ENCODE measurements around the gene ADCK1. TPM values are rescaled to one million over a fixed set of nuclear protein-coding genes. Genes with fewer than 3 reads are reported as not detected.

ADCK1 gene
- polyA plus RNA-seq, 1 experiment: 7.3 TPM

DNA sequence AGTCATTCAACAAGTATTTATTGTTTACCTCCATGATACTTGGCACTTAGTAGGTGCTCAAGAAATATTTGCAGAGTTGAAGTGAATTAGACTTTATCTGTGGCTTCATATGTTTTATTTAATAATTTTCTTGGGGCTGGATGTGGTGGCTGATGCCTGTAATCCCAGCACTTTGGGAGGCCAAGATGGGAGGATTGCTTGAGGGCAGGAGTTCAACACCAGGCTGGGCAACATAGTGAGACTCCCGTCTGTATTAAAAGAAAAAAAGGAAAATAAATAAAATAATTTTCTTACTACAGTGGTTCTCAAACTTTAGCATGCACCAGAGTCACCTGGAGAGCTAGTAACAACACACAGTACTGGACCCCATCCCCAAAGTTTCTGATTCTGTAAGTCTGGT, 905 bp downstream of the ADCK1 start:
- TF ChIP-seq, protein P1, sequence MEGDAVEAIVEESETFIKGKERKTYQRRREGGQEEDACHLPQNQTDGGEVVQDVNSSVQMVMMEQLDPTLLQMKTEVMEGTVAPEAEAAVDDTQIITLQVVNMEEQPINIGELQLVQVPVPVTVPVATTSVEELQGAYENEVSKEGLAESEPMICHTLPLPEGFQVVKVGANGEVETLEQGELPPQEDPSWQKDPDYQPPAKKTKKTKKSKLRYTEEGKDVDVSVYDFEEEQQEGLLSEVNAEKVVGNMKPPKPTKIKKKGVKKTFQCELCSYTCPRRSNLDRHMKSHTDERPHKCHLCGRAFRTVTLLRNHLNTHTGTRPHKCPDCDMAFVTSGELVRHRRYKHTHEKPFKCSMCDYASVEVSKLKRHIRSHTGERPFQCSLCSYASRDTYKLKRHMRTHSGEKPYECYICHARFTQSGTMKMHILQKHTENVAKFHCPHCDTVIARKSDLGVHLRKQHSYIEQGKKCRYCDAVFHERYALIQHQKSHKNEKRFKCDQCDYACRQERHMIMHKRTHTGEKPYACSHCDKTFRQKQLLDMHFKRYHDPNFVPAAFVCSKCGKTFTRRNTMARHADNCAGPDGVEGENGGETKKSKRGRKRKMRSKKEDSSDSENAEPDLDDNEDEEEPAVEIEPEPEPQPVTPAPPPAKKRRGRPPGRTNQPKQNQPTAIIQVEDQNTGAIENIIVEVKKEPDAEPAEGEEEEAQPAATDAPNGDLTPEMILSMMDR (IDR thresholded peaks at IDR 0.05; ENCODE audit: insufficient read depth, low read depth, low read length): no peak
- peak overlapping the region; percentile 60 for H3K4me3 ChIP-seq (ENCODE audit: low read depth, low read length)
- no peaks in the 10 kb centered on the region for H3K27me3 ChIP-seq (ENCODE audit: control insufficient read depth, insufficient read depth, low read length)
- ChIA-PET POLR2A (no interaction called here), CTCF (interaction anchor here (1.1 to 1.2 kb wide), 5 partner anchors 12 to 37 kb away, joined by 3 read pairs; no protein-coding TSS in a partner anchor)
- DNase-seq (ENCODE audit: low read depth): no peak
- H3K36me3 ChIP-seq (ENCODE audit: control insufficient read depth, insufficient read depth, low read length): no peaks in the 10 kb centered on the region

DNA sequence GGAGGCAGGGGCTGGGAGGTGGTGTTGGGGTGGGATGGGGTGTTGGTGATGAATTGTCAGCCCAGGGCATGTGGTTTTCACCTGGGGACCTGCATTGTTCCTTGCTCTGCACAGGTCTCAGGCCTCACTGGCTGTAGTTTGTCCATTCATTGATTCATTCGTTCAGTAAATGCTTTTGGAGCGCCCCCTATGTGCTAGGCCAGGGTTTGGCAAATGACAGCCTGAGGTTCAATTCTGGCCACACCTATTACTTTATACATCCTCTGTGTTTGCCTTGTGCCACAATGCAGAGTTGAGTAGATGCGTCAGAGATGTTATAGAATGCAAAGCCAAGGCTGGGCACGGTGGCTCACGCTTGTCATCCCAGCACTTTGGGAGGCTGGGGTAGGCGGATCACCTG, 4.7 kb downstream of the ADCK1 start:
- no peak for DNase-seq (ENCODE audit: low read depth)
- TF ChIP-seq, protein P1 (IDR thresholded peaks at IDR 0.05; ENCODE audit: insufficient read depth, low read depth, low read length): no peak
- H3K36me3 ChIP-seq (ENCODE audit: control insufficient read depth, insufficient read depth, low read length): no peaks in the 10 kb centered on the region
- no peak overlapping the region for H3K4me3 ChIP-seq (ENCODE audit: low read depth, low read length)
- ChIA-PET CTCF (interaction anchor here (1.0 kb wide), 1 partner anchor 15 kb away, joined by 3 read pairs; no protein-coding TSS in a partner anchor), POLR2A (no interaction called here)
- H3K27me3 ChIP-seq (ENCODE audit: control insufficient read depth, insufficient read depth, low read length): no peaks in the 10 kb centered on the region

DNA sequence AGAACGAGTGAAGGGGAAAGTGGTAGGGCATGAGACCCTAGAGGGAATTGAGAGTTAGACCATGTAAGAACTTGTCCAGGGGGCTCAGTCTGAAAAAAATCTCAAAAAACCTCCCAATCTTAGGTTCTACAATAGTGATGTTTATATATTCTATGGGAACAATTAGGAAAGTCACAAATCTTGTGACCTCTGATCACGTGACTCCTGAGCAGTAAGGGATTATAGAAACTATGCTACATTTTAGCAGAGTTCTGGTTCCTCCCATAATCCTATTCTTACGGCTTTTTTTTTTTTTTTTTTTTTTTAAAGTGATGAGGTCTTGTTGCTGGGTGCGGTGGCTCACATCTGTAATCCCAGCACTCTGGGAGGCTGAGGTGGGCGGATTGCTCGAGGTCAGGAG, 5.8 kb downstream of the ADCK1 start:
- Histone ChIP-seq H3K4me3 (ENCODE audit: low read depth, low read length) (no peak overlapping the region), H3K27me3 (ENCODE audit: control insufficient read depth, insufficient read depth, low read length) (no peaks in the 10 kb centered on the region), H3K36me3 (ENCODE audit: control insufficient read depth, insufficient read depth, low read length) (no peaks in the 10 kb centered on the region)
- no peak for DNase-seq (ENCODE audit: low read depth)
- TF ChIP-seq, protein P1 (IDR thresholded peaks at IDR 0.05; ENCODE audit: insufficient read depth, low read depth, low read length): no peak
- CTCF ChIA-PET: interaction anchor here (0.7 kb wide), 1 partner anchor 10 kb away, joined by 3 read pairs; no protein-coding TSS in a partner anchor
- POLR2A ChIA-PET: no interaction called here

DNA sequence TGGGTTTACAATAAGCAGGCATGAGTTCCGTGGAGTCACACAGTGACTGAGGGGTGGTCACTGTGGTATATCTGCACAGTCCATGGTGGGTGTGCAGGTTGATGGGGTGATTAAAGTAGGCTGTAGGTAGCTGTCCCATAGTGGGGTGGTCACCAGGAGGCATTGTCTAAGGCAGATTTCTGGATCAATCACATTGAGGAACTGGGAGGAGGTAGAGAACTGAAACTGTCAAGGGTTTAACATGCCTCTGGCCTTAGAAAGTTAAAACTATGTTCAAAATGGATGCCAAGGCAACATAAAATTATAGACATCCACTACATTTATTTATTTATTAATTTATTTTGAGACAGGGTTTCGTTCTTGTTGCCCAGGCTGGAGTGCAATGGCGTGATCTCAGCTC, 8.3 kb downstream of the ADCK1 start:
- no peaks in the 10 kb centered on the region for H3K27me3 ChIP-seq (ENCODE audit: control insufficient read depth, insufficient read depth, low read length)
- DNase-seq (ENCODE audit: low read depth): no peak
- no peak overlapping the region for H3K4me3 ChIP-seq (ENCODE audit: low read depth, low read length)
- ChIA-PET CTCF (no interaction called here), POLR2A (no interaction called here)
- H3K36me3 ChIP-seq (ENCODE audit: control insufficient read depth, insufficient read depth, low read length): no peaks in the 10 kb centered on the region
- TF ChIP-seq, protein P1 (IDR thresholded peaks at IDR 0.05; ENCODE audit: insufficient read depth, low read depth, low read length): no peak

DNA sequence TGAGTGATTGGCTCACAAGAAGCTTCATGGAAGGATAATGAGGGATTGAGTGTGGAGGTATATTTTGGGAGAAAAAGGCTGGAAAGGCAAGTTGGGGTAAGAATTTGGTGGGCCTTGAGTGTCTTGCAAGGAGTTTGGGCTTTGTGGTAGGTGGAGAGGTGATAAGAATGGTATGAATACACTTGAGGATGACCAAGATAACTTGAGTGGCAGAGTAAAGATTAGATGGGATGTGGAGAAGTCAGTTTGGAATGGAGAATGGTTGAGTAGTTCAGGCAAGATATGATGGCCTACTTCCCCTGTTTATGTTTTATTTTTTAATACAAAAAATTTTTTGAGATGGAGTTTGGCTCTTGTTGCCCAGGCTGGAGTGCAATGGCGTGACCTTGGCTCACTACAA, 9.1 kb downstream of the ADCK1 start:
- no peak overlapping the region for H3K4me3 ChIP-seq (ENCODE audit: low read depth, low read length)
- no peaks in the 10 kb centered on the region for H3K27me3 ChIP-seq (ENCODE audit: control insufficient read depth, insufficient read depth, low read length)
- DNase-seq (ENCODE audit: low read depth): no peak
- H3K36me3 ChIP-seq (ENCODE audit: control insufficient read depth, insufficient read depth, low read length): no peaks in the 10 kb centered on the region
- TF ChIP-seq, protein P1 (IDR thresholded peaks at IDR 0.05; ENCODE audit: insufficient read depth, low read depth, low read length): no peak
- CTCF ChIA-PET: no interaction called here
- POLR2A ChIA-PET: no interaction called here

Measured in BJ (cell line).